GM19035 (cell line): ENCODE data around the gene PRSS57.

Source experiments
- ATAC-seq: cut with Tn5 transposase; IDR thresholded peaks from one replicate; pipeline ENCODE4 v1.9.1; 2021; ENCODE audit not compliant: unreplicated experiment

PRSS57 gene

DNA sequence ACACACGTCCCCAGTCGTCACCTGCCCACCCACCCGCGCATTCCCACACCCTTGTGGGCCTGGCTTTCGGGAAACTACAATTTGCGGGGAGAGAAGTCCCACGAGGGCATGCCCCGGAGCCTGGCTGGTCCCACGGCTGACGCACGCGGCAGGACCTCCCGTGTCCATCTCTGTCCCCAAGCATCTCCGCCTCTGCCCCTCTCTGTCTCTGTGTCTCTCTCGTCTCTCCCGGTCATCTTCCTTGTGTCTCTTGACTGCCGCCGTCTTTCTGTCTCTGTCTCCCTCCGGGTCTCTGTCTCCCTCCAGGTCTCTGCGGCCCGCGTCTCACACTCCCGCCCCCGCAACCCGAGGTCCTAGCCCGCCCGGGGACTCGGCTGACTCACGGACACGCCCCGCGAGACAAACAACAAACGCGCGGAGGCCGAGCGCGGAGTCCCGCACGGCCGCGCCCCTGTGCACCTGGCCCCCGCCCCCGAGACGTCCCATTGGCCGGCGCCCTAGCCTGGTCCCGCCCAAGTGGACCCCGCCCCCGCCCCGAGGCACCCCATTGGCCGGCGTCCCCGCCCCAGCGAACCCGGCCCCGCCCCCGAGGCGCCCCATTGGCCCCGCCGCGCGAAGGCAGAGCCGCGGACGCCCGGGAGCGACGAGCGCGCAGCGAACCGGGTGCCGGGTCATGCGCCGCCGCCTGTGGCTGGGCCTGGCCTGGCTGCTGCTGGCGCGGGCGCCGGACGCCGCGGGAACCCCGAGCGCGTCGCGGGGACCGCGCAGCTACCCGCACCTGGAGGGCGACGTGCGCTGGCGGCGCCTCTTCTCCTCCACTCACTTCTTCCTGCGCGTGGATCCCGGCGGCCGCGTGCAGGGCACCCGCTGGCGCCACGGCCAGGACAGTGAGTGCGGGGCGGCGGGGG lies 55.7 kb downstream of the PRSS57 start, which contains the start of gene FGF22:
TSS of gene FGF22 (plus strand) at position 627 of the 908 bp plus-strand sequence. CDS start at position 674, 47 bp downstream.
- no peak for ATAC-seq

DNA sequence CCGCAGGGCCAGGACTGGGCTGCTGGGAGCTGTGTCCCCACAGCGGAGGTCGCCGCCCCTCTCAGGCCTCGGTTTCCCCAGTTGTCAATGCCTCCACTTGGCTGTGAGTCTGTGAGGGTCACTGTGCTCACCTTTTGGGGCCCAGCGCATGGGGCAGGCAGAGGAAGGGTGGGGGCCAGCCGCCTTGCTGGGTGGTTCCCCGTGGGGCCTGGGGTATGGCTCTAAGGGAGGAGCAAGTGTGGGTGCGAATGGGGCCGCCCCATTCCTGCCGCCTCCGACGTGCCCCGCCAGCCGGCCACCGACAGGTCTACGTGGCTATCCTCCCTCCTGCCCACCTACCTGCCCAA lies 56.4 kb downstream of the PRSS57 start:
- no peak for ATAC-seq
